IPS DF 6.9 (cell line): ENCODE results near the gene WNT16.
A peak's percentile ranks its signal among the peaks of the same experiment; 100 is the strongest.
"Not testable (repeated sequence)": the region's sequence is repeated elsewhere in the genome, so short reads cannot be mapped to it uniquely, and the experiment has no call there.

Source experiments
- DNase-seq: peaks from one replicate; pipeline ENCODE4 v3.0.0-alpha.2; 2013; ENCODE audit warnings: low read depth, low spot score
- H3K27ac ChIP-seq: one replicate; pipeline ENCODE4 v1.5.1; 2013; ENCODE audit warnings: low read length, control low read depth
- H3K27me3 ChIP-seq: 2 replicates; pipeline ENCODE4 v1.6.1; 2013; ENCODE audit warnings: mild to moderate bottlenecking, low read length; ENCODE audit not compliant: control insufficient read depth, insufficient read depth
- H3K36me3 ChIP-seq: 2 replicates; pipeline ENCODE4 v1.6.1; 2013; ENCODE audit warnings: low read length; ENCODE audit not compliant: control insufficient read depth, insufficient read depth
- H3K4me1 ChIP-seq: 2 replicates; pipeline ENCODE4 v1.6.1; 2013; ENCODE audit warnings: low read length; ENCODE audit not compliant: control insufficient read depth, insufficient read depth
- H3K4me3 ChIP-seq: 2 replicates; pipeline ENCODE4 v1.5.1; 2013; ENCODE audit warnings: mild to moderate bottlenecking, low read length
- H3K9me3 ChIP-seq: 2 replicates; pipeline ENCODE4 v1.6.1; 2013; ENCODE audit warnings: low read length, inconsistent platforms; ENCODE audit not compliant: control insufficient read depth, insufficient read depth
- WGBS: extraction: QIAGEN DNeasy Blood & Tissue Kit; methylation state at CpG from one replicate; pipeline ENCODE4 v1.1.7; 2013; ENCODE audit warnings: mixed read lengths, missing lambda C conversion rate; ENCODE audit not compliant: insufficient read length, insufficient coverage; 5-methylcytosine and 5-hydroxymethylcytosine counted together

The WNT16 gene

DNA sequence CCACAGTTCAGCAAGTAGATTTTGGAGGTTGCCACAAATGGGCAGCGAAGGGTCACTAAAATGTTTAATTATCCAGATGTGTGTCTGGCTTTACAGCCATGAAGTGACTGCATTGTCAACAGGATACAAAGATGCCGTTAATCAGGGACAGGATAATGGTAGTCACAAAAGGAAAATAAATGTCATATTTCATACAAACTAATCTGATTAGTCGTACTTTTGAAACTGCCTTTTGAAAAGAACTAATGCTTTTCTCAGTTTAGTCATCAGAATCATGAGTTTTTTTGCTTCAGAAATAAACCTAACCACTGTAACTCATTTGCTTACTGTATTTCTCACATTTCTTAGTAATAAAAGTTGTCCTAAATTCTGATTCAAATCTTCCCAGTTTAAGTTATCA is 22.2 kb upstream of the WNT16 start:
- H3K9me3 ChIP-seq = no peaks in the 10 kb centered on the region; the same call in 1 of the 2 replicates
- H3K27me3 ChIP-seq = no peaks in the 10 kb centered on the region
- DNase-seq = no peak
- no peak overlapping the region for H3K4me3 ChIP-seq
- WGBS = no CpG with 5 or more reads among the region's 3 CpGs
- no peak overlapping the region for H3K27ac ChIP-seq
- no peaks in the 10 kb centered on the region for H3K4me1 ChIP-seq
- no peaks in the 10 kb centered on the region for H3K36me3 ChIP-seq

DNA sequence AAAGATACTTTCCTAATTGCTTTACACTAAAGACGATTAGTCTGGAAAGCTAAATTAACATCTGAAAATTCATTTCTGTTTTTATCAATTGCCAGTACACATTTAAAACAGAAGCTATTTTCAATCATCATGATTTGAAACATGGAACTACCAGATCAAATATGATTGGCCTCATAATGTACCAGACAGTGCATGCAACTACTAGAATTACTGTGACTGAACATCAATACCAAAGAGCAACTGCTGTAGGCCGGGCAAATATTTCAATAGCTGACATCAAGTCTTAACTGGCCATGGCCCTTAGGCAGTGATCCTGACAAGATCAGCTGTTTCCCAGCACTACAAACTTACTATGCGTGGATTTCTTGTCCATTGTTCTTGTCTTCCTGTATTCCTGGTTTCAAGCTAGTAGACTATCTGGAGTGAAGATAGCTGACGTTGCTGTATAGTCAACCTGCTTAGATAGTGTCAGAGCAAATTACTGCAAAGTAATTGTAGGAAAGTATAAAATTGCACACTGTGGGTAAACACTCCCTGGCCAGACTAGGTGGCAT is 21.7 kb upstream of the WNT16 start:
- Histone ChIP-seq H3K27me3 (no peaks in the 10 kb centered on the region), H3K9me3 (no peaks in the 10 kb centered on the region; the same call in 1 of the 2 replicates), H3K27ac (no peak overlapping the region), H3K36me3 (no peaks in the 10 kb centered on the region), H3K4me1 (no peaks in the 10 kb centered on the region), H3K4me3 (no peak overlapping the region)
- no peak for DNase-seq
- no CpG with 5 or more reads among the region's 4 CpGs for WGBS

DNA sequence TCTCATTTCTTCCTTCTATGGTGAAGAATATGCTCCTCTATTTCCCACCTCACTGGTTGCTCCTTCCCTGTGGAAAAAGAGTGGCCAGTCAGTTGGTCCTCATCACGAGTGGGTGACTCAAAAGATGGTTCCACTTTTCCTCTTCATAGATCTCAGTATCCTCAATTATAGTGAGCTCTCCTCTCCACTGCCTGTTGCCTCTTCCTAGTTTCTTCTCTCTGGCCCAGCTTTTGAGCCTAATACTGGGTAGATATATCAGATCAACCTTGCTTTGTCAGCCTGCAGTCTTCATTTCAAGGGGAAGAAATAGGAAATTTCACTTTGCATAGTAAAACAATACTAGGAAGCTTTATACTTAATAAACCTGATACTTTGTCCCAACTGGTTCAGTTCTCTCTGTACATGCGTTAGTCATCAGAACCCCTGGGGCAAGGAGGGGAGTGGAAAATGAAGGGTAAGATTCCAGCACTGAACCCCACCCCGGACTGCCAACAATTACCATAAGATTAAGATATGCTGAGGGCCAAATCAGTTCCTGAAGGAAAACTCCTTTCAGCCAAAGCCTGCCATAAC is 15.5 kb upstream of the WNT16 start:
- Histone ChIP-seq H3K4me1 (no peaks in the 10 kb centered on the region), H3K27me3 (no peaks in the 10 kb centered on the region), H3K36me3 (no peaks in the 10 kb centered on the region), H3K9me3 (no peaks in the 10 kb centered on the region; the same call in 1 of the 2 replicates), H3K27ac (no peak overlapping the region), H3K4me3 (no peak overlapping the region)
- DNase-seq = no peak
- WGBS = no CpG with 5 or more reads among the region's 3 CpGs

DNA sequence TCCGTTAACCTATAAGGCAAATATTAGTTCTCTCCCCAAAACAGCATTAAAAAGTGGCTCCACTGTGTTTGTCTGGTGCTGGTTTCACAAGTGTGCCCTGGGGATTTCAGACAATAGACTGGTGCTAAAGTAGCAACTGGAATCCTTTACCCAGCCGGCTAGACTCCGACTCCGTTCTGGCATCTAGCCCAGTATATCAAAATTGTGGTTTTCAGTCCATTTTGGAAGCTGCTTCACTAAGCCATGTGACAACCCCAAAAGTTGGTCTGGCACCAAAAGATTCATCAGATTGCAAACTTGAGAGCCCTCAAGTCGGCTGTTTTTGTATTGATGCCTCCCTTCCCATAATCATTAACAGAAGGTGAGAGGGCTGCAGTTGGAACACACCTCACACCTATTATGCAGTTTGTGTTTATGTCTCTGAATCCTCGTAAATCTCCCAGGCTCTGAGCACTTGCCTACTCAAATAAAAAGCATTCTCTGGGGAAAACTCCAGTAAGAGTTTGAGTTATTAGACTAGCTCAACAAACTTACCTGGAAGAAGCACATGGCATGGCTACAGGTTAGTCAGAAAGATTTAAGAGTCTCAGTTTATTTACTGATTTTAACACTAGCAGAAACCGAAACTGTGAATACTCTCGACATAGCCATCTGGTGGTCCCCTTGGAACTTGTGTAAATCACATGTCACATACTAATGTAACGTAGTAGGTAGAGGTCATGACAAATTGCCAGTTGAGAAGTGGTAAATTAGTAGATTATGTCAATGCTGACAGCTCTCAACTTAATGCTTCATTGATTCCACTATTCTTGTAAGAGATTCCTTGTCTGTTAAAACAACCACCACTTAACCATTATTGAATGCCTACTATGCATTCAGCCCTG is 14.8 kb upstream of the WNT16 start:
- no CpG with 5 or more reads among the region's 9 CpGs for WGBS
- H3K27ac ChIP-seq = no peak overlapping the region

DNA sequence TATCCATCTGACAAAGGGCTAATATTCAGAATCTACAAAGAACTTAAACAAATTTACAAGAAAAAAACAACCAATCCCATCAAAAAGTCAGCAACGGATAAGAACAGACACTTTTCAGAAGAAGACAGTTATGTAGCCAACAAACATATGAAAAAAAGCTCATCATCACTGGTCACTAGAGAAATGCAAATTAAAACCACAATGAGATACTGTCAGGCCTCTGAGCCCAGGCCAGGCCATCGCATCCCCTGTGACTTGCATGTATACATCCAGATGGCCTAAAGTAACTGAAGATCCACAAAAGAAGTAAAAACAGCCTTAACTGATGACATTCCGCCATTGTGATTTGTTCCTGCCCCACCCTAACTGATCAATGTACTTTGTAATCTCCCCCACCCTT is 13.6 kb upstream of the WNT16 start:
- not testable (repeated sequence) for H3K27ac ChIP-seq, DNase-seq, H3K4me3 ChIP-seq, H3K36me3 ChIP-seq, H3K27me3 ChIP-seq, H3K4me1 ChIP-seq, H3K9me3 ChIP-seq
- WGBS = no CpG with 5 or more reads among the region's 3 CpGs

More for the DNA sequence above, 14.8 kb upstream of the WNT16 start:
- no peaks in the 10 kb centered on the region for H3K4me1 ChIP-seq
- DNase-seq = no peak
- no peaks in the 10 kb centered on the region for H3K36me3 ChIP-seq
- no peaks in the 10 kb centered on the region; the same call in 1 of the 2 replicates for H3K9me3 ChIP-seq
- H3K4me3 ChIP-seq = no peak overlapping the region
- no peaks in the 10 kb centered on the region for H3K27me3 ChIP-seq

DNA sequence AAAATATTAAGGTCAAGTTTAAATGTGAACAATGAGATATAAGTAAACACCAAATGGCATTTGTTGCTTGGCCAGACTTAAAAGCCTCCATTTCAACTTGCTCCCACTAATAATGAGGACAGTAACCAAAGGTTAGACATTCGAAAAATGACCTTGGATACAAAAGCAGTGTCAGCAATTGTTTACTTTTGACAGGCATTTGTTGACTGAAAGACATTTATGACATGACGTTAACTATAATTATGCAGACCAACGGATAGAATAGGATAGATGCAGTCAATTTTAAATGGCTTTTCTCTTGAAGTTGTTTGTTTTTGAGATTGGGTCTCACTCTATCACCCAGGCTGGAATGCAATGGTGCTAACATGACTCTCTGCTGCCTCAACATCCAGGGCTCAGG is 6.3 kb upstream of the WNT16 start:
- Histone ChIP-seq H3K4me3 (no peak overlapping the region), H3K36me3 (no peaks in the 10 kb centered on the region), H3K4me1 (no peaks in the 10 kb centered on the region), H3K27ac (no peak overlapping the region), H3K9me3 (no peaks in the 10 kb centered on the region), H3K27me3 (no peaks in the 10 kb centered on the region)
- no CpG with 5 or more reads among the region's 3 CpGs for WGBS
- DNase-seq = no peak

DNA sequence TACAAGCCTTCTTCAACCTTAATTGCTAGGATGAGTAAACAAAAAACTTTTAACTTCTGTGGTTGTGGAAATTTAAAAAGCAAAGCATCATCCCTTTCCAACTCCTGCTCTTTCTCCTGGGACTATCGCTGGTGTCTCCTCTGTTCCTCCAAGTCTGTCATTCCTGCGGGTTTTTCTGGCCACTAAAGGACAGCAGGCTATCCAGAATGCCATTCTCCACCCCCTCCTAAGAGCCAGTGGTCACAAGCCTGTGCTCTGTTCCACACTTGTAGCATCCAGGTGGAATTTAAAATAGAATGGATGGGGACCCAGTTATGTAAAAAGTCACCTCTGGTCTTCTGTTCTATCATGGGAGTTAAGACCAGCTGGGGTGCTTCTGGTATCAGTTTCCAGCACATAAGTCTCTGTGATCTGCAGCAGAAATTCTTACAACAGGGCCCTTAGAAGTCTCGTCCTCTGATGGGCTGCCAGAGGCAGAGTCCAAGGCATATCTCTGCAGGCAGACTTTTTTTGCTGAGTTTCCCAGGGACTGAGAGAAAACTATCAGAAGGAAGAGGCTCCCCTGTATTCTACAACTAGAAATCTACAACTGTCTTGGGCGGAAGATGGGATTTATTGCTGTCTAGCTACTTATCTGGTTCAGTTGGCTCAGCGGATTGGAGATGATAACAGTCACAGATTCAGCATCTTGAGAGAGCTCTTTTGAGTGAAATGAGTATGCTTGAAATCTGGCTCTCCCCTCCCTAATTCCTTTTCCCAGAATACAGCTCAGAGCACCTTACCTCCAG is 5.1 kb upstream of the WNT16 start:
- Histone ChIP-seq H3K36me3 (no peaks in the 10 kb centered on the region), H3K4me1 (no peaks in the 10 kb centered on the region)
- WGBS = no CpG with 5 or more reads among the region's 5 CpGs

DNA sequence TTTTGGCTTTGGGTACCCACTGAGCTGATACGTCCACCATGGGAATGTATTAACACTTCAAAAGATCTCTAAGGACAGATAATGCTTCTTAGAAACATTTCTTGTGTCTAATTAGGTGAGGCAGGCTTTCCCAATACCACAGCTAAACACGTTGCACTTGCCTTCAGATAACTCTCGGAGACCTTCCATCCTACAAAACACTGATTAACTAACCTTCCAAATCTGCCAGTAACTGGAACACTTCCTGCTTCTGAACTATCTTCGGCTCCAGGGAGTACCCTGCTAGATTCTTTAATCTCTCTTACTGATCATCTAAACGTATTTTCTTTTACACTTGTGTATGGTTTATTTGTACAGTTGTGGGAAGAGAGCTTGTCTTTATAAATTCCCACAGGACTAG is 1.1 kb upstream of the WNT16 start:
- WGBS = no CpG with 5 or more reads among the region's 5 CpGs
- Histone ChIP-seq H3K36me3 (no peaks in the 10 kb centered on the region), H3K27ac (no peak overlapping the region), H3K4me3 (no peak overlapping the region), H3K4me1 (no peaks in the 10 kb centered on the region), H3K27me3 (peaks cover 7% of the 10 kb centered on the region; the same call in 1 of the 2 replicates), H3K9me3 (no peaks in the 10 kb centered on the region)
- DNase-seq = no peak

More for the DNA sequence above, 5.1 kb upstream of the WNT16 start:
- H3K27ac ChIP-seq = no peak overlapping the region
- no peak overlapping the region for H3K4me3 ChIP-seq
- no peak for DNase-seq
- H3K27me3 ChIP-seq = peaks cover 2% of the 10 kb centered on the region; the same call in 1 of the 2 replicates
- no peaks in the 10 kb centered on the region for H3K9me3 ChIP-seq

DNA sequence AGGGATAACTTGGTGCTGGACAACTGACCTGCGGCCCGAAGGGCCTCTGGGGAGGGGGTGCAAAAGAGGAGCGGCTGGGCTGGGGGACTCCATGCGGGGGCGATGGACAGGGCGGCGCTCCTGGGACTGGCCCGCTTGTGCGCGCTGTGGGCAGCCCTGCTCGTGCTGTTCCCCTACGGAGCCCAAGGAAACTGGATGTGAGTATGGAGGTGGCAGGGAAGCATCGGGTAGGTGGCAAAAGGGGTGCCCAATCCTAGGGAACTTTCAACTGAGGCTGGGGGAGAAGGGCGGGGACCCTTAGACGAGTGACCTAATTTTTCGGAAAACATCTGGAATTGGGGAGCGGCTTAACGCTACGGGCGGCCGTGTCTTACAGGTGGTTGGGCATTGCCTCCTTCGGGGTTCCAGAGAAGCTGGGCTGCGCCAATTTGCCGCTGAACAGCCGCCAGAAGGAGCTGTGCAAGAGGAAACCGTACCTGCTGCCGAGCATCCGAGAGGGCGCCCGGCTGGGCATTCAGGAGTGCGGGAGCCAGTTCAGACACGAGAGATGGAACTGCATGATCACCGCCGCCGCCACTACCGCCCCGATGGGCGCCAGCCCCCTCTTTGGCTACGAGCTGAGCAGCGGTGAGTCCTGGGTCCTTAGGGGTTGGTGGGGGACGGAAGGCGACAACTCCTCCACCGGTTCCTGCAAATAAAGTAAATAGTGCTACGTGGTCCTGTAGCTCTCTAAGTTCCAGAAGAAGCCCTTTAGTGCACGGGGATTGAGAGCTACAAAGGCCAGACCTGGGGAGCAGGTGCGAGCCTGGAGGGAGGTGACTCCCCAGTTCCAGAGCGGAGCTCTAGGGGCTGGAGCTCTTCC is 622 bp downstream of the WNT16 start:
- Histone ChIP-seq H3K27ac (no peak overlapping the region), H3K27me3 (peaks cover 7% of the 10 kb centered on the region; the same call in 1 of the 2 replicates), H3K4me3 (peak overlapping the region; percentile 46; the same call in 1 of the 2 replicates), H3K4me1 (no peaks in the 10 kb centered on the region), H3K9me3 (no peaks in the 10 kb centered on the region), H3K36me3 (no peaks in the 10 kb centered on the region)
- no CpG with 5 or more reads among the region's 47 CpGs for WGBS
- no peak for DNase-seq
